Smooth muscle cell (in vitro differentiated cells): ENCODE measurements around the gene CACNA2D2. TPM values are rescaled to one million over a fixed set of nuclear protein-coding genes. Genes with fewer than 3 reads are reported as not detected.

Source experiments
- DNase-seq: peaks from one replicate; lab custom pipeline; 2025; ENCODE audit not compliant: unreplicated experiment; lab: John Stamatoyannopoulos, UW
- H2AFZ ChIP-seq: fragments of 200-600 bp; sonication (generic); 2 replicates; pipeline ENCODE4 v1.6.0; 2016; ENCODE audit warnings: antibody characterized with exemption, low read depth, mild to moderate bottlenecking
- H3F3A ChIP-seq: fragments of 200-600 bp; sonication (generic); 2 replicates; pipeline ENCODE4 v1.6.0; 2017; ENCODE audit warnings: antibody characterized with exemption, low read depth
- H3K27ac ChIP-seq: fragments of 200-600 bp; sonication (generic); 2 replicates; pipeline ENCODE4 v1.5.1; 2016; ENCODE audit warnings: low read depth, mild to moderate bottlenecking
- H3K27me3 ChIP-seq: fragments of 200-600 bp; sonication (generic); 2 replicates; pipeline ENCODE4 v1.6.1; 2016; ENCODE audit warnings: low read depth, mild to moderate bottlenecking
- H3K36me3 ChIP-seq: fragments of 200-600 bp; sonication (generic); 2 replicates; pipeline ENCODE4 v1.5.1; 2016; ENCODE audit warnings: low read depth
- H3K4me1 ChIP-seq: fragments of 200-600 bp; sonication (generic); 2 replicates; pipeline ENCODE4 v1.5.1; 2016; ENCODE audit warnings: low read depth
- H3K4me2 ChIP-seq: fragments of 200-600 bp; sonication (generic); 2 replicates; pipeline ENCODE4 v1.6.0; 2016; ENCODE audit warnings: mild to moderate bottlenecking
- H3K4me3 ChIP-seq: fragments of 200-600 bp; sonication (generic); 2 replicates; pipeline ENCODE4 v1.5.1; 2016; ENCODE audit warnings: mild to moderate bottlenecking
- H3K79me2 ChIP-seq: fragments of 200-600 bp; sonication (generic); 2 replicates; pipeline ENCODE4 v1.6.0; 2016; ENCODE audit warnings: low read depth, mild to moderate bottlenecking
- H3K9ac ChIP-seq: fragments of 200-600 bp; sonication (generic); 2 replicates; pipeline ENCODE4 v1.6.0; 2016; ENCODE audit warnings: low read depth
- H3K9me3 ChIP-seq: fragments of 200-600 bp; sonication (generic); replicated peaks from 2 replicates; pipeline ENCODE4 v1.5.1; 2016; ENCODE audit warnings: low read depth
- H4K20me1 ChIP-seq: fragments of 200-600 bp; sonication (generic); 2 replicates; pipeline ENCODE4 v1.6.0; 2016; ENCODE audit warnings: low read depth
- WGBS: methylation state at CpG from one replicate; pipeline ENCODE4 v1.1.7; 2016; ENCODE audit warnings: low lambda C conversion rate; 5-methylcytosine and 5-hydroxymethylcytosine counted together
- polyA plus RNA-seq: library from polyadenylated mRNA; unstranded; fragments of >200 nt; fragmentation: Nextera tagmentation; extraction: Ambion mirVana; gene quantifications from 2 replicates; pipeline ENCODE4 v1.2.1, GENCODE V29; 2016
- total RNA-seq: library from RNA; depleted of rRNA; stranded (reverse); fragments of >200 nt; gene quantifications from 2 replicates; pipeline ENCODE4 v1.2.3, GENCODE V29; 2014
- TF ChIP-seq, protein P1 (sequence below): fragments of 200-600 bp; sonication (generic); IDR thresholded peaks from 2 replicates; pipeline ENCODE4 v1.5.1; 2017; ENCODE audit warnings: borderline replicate concordance, mild to moderate bottlenecking, antibody characterized with exemption; ENCODE audit not compliant: insufficient read depth, poor library complexity, severe bottlenecking

Gene CACNA2D2
- total and polyA plus RNA-seq, 2 experiments from 2014 or later, result 0.27 to 0.51 TPM

- Histone ChIP-seq H3K4me3 (no peak overlapping the region), H3K9ac (no peak overlapping the region), H3F3A (no peaks in the 10 kb centered on the region), H2AFZ (no peak overlapping the region), H3K27ac (no peak overlapping the region), H4K20me1 (no peaks in the 10 kb centered on the region), H3K79me2 (no peaks in the 10 kb centered on the region), H3K9me3 (no peaks in the 10 kb centered on the region), H3K36me3 (no peaks in the 10 kb centered on the region), H3K4me2 (no peak overlapping the region), H3K4me1 (no peaks in the 10 kb centered on the region), H3K27me3 (peaks cover 6% of the 10 kb centered on the region)
- WGBS, result 87% methylated on average over 5 of the region's 5 CpGs
- TF ChIP-seq, protein P1, sequence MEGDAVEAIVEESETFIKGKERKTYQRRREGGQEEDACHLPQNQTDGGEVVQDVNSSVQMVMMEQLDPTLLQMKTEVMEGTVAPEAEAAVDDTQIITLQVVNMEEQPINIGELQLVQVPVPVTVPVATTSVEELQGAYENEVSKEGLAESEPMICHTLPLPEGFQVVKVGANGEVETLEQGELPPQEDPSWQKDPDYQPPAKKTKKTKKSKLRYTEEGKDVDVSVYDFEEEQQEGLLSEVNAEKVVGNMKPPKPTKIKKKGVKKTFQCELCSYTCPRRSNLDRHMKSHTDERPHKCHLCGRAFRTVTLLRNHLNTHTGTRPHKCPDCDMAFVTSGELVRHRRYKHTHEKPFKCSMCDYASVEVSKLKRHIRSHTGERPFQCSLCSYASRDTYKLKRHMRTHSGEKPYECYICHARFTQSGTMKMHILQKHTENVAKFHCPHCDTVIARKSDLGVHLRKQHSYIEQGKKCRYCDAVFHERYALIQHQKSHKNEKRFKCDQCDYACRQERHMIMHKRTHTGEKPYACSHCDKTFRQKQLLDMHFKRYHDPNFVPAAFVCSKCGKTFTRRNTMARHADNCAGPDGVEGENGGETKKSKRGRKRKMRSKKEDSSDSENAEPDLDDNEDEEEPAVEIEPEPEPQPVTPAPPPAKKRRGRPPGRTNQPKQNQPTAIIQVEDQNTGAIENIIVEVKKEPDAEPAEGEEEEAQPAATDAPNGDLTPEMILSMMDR, result no peak
- no peak for DNase-seq
Observed at GRCh38 chr3:50524746-50525145, 21.3 kb upstream of the CACNA2D2 start.

DNA sequence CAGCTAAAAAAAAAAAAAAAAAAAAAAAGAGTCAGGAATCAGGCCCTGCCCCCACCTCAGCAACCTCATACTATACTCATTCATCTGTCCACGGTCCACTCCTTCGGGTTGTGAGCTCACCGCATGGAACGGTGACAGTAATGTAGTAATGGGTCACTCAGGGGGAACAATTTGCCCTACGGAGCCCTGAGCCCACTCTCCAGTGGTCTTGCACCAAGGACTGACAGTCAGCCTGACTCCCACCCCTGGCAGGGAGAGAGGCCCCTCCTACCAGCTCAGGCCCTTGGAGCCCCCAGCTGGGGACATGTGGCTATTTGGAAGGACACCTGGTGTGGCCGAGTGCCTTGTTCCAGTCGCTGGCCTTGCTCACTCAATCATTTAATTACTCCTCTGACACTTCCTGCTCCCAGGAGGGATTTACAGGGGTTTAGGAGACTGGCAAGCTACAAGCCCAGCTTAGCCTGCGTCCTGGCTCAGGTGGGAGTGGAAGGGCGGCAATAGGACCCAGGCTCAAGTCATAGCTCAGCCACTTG lies 19.9 kb upstream of the CACNA2D2 start:
- H3K4me3 ChIP-seq, result no peak overlapping the region
- no peaks in the 10 kb centered on the region for H3K4me1 ChIP-seq
- H3K27ac ChIP-seq, result no peak overlapping the region
- H3K79me2 ChIP-seq, result no peaks in the 10 kb centered on the region
- H4K20me1 ChIP-seq, result no peaks in the 10 kb centered on the region
- H3K9me3 ChIP-seq, result no peaks in the 10 kb centered on the region
- WGBS, result 73% methylated on average over 9 of the region's 9 CpGs
- no peak overlapping the region for H2AFZ ChIP-seq
- H3K9ac ChIP-seq, result no peak overlapping the region
- TF ChIP-seq, protein P1, result no peak
- no peaks in the 10 kb centered on the region for H3F3A ChIP-seq
- H3K27me3 ChIP-seq, result no peaks in the 10 kb centered on the region
- H3K36me3 ChIP-seq, result no peaks in the 10 kb centered on the region
- no peak overlapping the region for H3K4me2 ChIP-seq
- DNase-seq, result no peak

GRCh38 chr3:50521572-50521971 lies 18.1 kb upstream of the CACNA2D2 start:
- no peak overlapping the region for H3K9ac ChIP-seq
- DNase-seq, result no peak
- no peaks in the 10 kb centered on the region for H4K20me1 ChIP-seq
- no peaks in the 10 kb centered on the region for H3K27me3 ChIP-seq
- H2AFZ ChIP-seq, result no peak overlapping the region
- no peaks in the 10 kb centered on the region for H3K79me2 ChIP-seq
- no peak overlapping the region for H3K4me3 ChIP-seq
- TF ChIP-seq, protein P1, result no peak
- no peaks in the 10 kb centered on the region for H3K9me3 ChIP-seq
- H3K36me3 ChIP-seq, result no peaks in the 10 kb centered on the region
- peaks cover 7% of the 10 kb centered on the region for H3K4me1 ChIP-seq
- 68% methylated on average over 5 of the region's 5 CpGs for WGBS
- no peak overlapping the region for H3K27ac ChIP-seq
- no peaks in the 10 kb centered on the region for H3F3A ChIP-seq
- no peak overlapping the region for H3K4me2 ChIP-seq

GRCh38 chr3:50520849-50521248 lies 17.4 kb upstream of the CACNA2D2 start:
- Histone ChIP-seq H3K9me3 (no peaks in the 10 kb centered on the region), H3K79me2 (no peaks in the 10 kb centered on the region), H2AFZ (no peak overlapping the region), H3K27me3 (no peaks in the 10 kb centered on the region), H4K20me1 (no peaks in the 10 kb centered on the region), H3K9ac (no peak overlapping the region), H3F3A (no peaks in the 10 kb centered on the region), H3K27ac (no peak overlapping the region), H3K4me1 (peaks cover 14% of the 10 kb centered on the region), H3K36me3 (no peaks in the 10 kb centered on the region), H3K4me3 (no peak overlapping the region), H3K4me2 (no peak overlapping the region)
- no peak for DNase-seq
- 54% methylated on average over 3 of the region's 3 CpGs for WGBS
- TF ChIP-seq, protein P1, result no peak
